Loucy (cell line): Measurements from ENCODE around the gene ARSI.

Experiments used
- H2AFZ ChIP-seq: fragments of 200-600 bp; sonication (generic); 2 replicates; pipeline ENCODE4 v1.6.0; 2016; ENCODE audit warnings: antibody characterized with exemption, mild to moderate bottlenecking, low read length, moderate library complexity
- H3F3A ChIP-seq: fragments of 200-600 bp; 2 replicates; pipeline ENCODE4 v1.6.0; 2016; ENCODE audit warnings: antibody characterized with exemption, low read depth, mild to moderate bottlenecking
- H3K27me3 ChIP-seq: fragments of 200-600 bp; sonication (generic); 2 replicates; pipeline ENCODE4 v1.6.1; 2014; ENCODE audit warnings: low read length, mild to moderate bottlenecking; ENCODE audit not compliant: insufficient read depth, poor library complexity, severe bottlenecking
- H3K36me3 ChIP-seq: fragments of 200-600 bp; sonication (generic); 2 replicates; pipeline ENCODE4 v1.6.1; 2016; ENCODE audit warnings: low read length; ENCODE audit not compliant: insufficient read depth
- H3K4me1 ChIP-seq: fragments of 200-600 bp; sonication (generic); 2 replicates; pipeline ENCODE4 v1.5.1; 2014; ENCODE audit warnings: low read length, mild to moderate bottlenecking; ENCODE audit not compliant: insufficient read depth, poor library complexity, severe bottlenecking
- H3K4me2 ChIP-seq: fragments of 200-600 bp; sonication (generic); 2 replicates; pipeline ENCODE4 v1.6.0; 2014; ENCODE audit warnings: antibody characterized with exemption, low read length, low read depth, mild to moderate bottlenecking; ENCODE audit not compliant: poor library complexity, severe bottlenecking
- H3K4me3 ChIP-seq: fragments of 200-600 bp; sonication (generic); 2 replicates; pipeline ENCODE4 v1.5.1; 2014; ENCODE audit warnings: low read length, mild to moderate bottlenecking, mixed read lengths; ENCODE audit not compliant: poor library complexity, severe bottlenecking
- H3K79me2 ChIP-seq: fragments of 200-600 bp; sonication (generic); 2 replicates; pipeline ENCODE4 v1.6.1; 2014; ENCODE audit warnings: low read length; ENCODE audit not compliant: insufficient read depth
- H3K9ac ChIP-seq: fragments of 200-600 bp; sonication (generic); 2 replicates; pipeline ENCODE4 v1.6.0; 2014; ENCODE audit warnings: mild to moderate bottlenecking, low read depth, low read length, moderate library complexity; ENCODE audit not compliant: poor library complexity, severe bottlenecking
- H3K9me2 ChIP-seq: fragments of 200-600 bp; sonication (generic); replicated peaks from 2 replicates; pipeline ENCODE4 v1.6.1; 2016; ENCODE audit warnings: low read depth, low read length, mixed read lengths
- H3K9me3 ChIP-seq: fragments of 200-600 bp; sonication (generic); 2 replicates; pipeline ENCODE4 v1.6.1; 2014; ENCODE audit warnings: mild to moderate bottlenecking, antibody characterized with exemption, low read length, low read depth; ENCODE audit not compliant: insufficient read depth
- H4K20me1 ChIP-seq: fragments of 200-600 bp; sonication (generic); 2 replicates; pipeline ENCODE4 v1.6.0; 2014; ENCODE audit warnings: antibody characterized with exemption, low read length, mild to moderate bottlenecking; ENCODE audit not compliant: insufficient read depth, poor library complexity, severe bottlenecking
- EZH2phosphoT487 ChIP-seq: fragments of 200-600 bp; IDR thresholded peaks from 2 replicates; pipeline ENCODE4 v1.6.1; 2018; ENCODE audit warnings: antibody characterized with exemption, mild to moderate bottlenecking, moderate library complexity, borderline replicate concordance
- TF ChIP-seq, protein P1 (sequence below): fragments of 200-600 bp; sonication (generic); conservative IDR thresholded peaks from 2 replicates; pipeline ENCODE4 v1.5.1; 2014; ENCODE audit warnings: mild to moderate bottlenecking, antibody characterized with exemption, low read length

The ARSI gene

DNA sequence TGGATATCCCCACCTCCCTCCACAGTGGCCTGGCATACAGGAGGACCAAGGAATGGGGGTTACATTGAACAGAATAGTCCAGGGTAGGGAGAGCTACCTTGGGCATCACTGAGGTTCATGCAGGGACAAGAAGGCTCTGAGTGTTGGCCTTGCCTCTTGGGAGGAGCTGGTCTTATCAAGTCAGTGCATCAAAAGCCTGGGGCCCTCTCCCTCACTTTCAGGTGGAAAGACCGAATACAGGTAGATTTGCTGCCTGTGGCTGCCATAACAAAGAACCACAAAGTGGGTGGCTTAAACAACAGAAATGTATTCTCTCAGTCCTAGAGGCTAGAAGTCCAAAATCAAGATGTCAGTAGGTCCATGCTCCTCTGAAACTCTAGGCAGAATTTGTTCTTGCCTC is 18.5 kb upstream of the ARSI start:
- Histone ChIP-seq H3K4me3 (no peak overlapping the region), H3K9ac (no peak overlapping the region), H3K9me2 (no peaks in the 10 kb centered on the region), H3K79me2 (no peaks in the 10 kb centered on the region), H3F3A (no peaks in the 10 kb centered on the region), H3K4me1 (no peaks in the 10 kb centered on the region), H2AFZ (no peak overlapping the region), H3K27me3 (no peaks in the 10 kb centered on the region), H4K20me1 (no peaks in the 10 kb centered on the region), H3K9me3 (no peaks in the 10 kb centered on the region), H3K4me2 (no peak overlapping the region), H3K36me3 (no peaks in the 10 kb centered on the region)
- TF ChIP-seq, protein P1, sequence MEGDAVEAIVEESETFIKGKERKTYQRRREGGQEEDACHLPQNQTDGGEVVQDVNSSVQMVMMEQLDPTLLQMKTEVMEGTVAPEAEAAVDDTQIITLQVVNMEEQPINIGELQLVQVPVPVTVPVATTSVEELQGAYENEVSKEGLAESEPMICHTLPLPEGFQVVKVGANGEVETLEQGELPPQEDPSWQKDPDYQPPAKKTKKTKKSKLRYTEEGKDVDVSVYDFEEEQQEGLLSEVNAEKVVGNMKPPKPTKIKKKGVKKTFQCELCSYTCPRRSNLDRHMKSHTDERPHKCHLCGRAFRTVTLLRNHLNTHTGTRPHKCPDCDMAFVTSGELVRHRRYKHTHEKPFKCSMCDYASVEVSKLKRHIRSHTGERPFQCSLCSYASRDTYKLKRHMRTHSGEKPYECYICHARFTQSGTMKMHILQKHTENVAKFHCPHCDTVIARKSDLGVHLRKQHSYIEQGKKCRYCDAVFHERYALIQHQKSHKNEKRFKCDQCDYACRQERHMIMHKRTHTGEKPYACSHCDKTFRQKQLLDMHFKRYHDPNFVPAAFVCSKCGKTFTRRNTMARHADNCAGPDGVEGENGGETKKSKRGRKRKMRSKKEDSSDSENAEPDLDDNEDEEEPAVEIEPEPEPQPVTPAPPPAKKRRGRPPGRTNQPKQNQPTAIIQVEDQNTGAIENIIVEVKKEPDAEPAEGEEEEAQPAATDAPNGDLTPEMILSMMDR, result no peak
- TF ChIP-seq EZH2phosphoT487, result no peak

DNA sequence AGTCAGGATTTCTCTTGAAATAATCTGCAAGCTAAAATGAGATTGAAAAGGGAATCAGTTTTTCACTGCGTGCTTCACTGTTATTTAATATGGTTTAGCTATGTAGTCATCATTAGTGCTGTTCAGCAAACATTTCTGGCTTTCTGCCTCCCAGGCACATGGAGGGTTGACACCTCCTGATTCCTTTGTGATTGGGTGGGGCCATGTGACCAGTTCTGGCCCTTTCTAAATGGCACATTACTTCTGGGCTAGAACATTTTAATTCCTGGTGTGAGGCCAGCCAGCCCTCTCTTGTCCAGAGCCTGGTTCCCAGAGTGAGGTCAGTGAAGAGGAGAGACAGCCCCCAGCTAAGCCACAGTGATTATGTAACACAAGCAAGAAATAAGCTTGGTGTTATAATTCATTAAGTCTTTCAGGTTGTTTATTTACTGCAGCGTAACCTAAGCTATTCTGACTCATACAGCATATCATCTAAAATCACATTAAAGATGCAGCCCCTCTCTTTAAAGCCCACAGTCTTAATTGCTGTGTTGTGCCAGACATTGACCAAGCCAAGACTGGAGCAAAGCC is 17.4 kb upstream of the ARSI start:
- no peak overlapping the region for H2AFZ ChIP-seq
- H3K36me3 ChIP-seq, result no peaks in the 10 kb centered on the region
- H3K79me2 ChIP-seq, result no peaks in the 10 kb centered on the region
- no peak overlapping the region for H3K4me2 ChIP-seq
- no peak overlapping the region for H3K9ac ChIP-seq
- no peaks in the 10 kb centered on the region for H3K9me2 ChIP-seq
- no peaks in the 10 kb centered on the region for H4K20me1 ChIP-seq
- no peak overlapping the region for H3K4me3 ChIP-seq
- H3K4me1 ChIP-seq, result no peaks in the 10 kb centered on the region
- no peaks in the 10 kb centered on the region for H3K27me3 ChIP-seq
- no peaks in the 10 kb centered on the region for H3F3A ChIP-seq
- TF ChIP-seq EZH2phosphoT487, result no peak
- TF ChIP-seq, protein P1, result no peak
- no peaks in the 10 kb centered on the region for H3K9me3 ChIP-seq

DNA sequence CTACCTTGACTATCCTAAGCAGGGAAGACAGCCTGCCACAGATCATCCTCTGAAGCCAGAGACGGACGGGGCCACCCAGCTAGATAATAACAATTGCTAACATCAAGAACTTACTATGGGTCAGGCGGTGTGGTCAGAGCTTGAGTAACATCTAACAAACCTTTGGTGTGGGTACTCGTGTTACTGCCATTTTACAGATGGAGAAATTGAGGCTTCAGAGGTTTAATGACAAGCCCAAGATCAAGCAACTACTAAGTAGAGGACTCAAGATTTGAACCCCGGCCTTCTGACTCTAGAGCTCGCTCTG is 16.7 kb upstream of the ARSI start:
- H3K4me3 ChIP-seq, result no peak overlapping the region
- H3F3A ChIP-seq, result no peaks in the 10 kb centered on the region
- no peak overlapping the region for H3K4me2 ChIP-seq
- H3K79me2 ChIP-seq, result no peaks in the 10 kb centered on the region
- H3K27me3 ChIP-seq, result no peaks in the 10 kb centered on the region
- H2AFZ ChIP-seq, result no peak overlapping the region
- no peaks in the 10 kb centered on the region for H3K4me1 ChIP-seq
- H3K9me3 ChIP-seq, result no peaks in the 10 kb centered on the region
- no peaks in the 10 kb centered on the region for H3K36me3 ChIP-seq
- TF ChIP-seq EZH2phosphoT487, result no peak
- TF ChIP-seq, protein P1, result no peak
- no peak overlapping the region for H3K9ac ChIP-seq
- H3K9me2 ChIP-seq, result no peaks in the 10 kb centered on the region
- no peaks in the 10 kb centered on the region for H4K20me1 ChIP-seq
